NT2/D1 (cell line): ENCODE results near the gene EEF1E1.
"Not testable (repeated sequence)": the region's sequence is repeated elsewhere in the genome, so short reads cannot be mapped to it uniquely, and the experiment has no call there.

Experiments
- DNase-seq: peaks from one replicate; pipeline ENCODE4 v3.0.0-alpha.2; 2011; ENCODE audit warnings: low read depth, low spot score
- H3K27me3 ChIP-seq: 2 replicates; pipeline ENCODE4 v1.6.0; 2011; ENCODE audit warnings: mild to moderate bottlenecking; ENCODE audit not compliant: insufficient read length, insufficient read depth
- H3K36me3 ChIP-seq: 2 replicates; pipeline ENCODE4 v1.6.1; 2011; ENCODE audit warnings: mild to moderate bottlenecking, low read length, mixed read lengths; ENCODE audit not compliant: insufficient read depth, insufficient read length
- H3K4me1 ChIP-seq: 2 replicates; pipeline ENCODE4 v1.5.1; 2011; ENCODE audit not compliant: insufficient read depth, insufficient read length
- H3K4me3 ChIP-seq: 2 replicates; pipeline ENCODE4 v1.5.1; 2011; ENCODE audit warnings: low read depth; ENCODE audit not compliant: insufficient read length
- H3K9ac ChIP-seq: 2 replicates; pipeline ENCODE4 v1.6.0; 2011; ENCODE audit warnings: low read depth; ENCODE audit not compliant: insufficient read length
- H3K9me3 ChIP-seq: 2 replicates; pipeline ENCODE4 v1.5.1; 2011; ENCODE audit warnings: mild to moderate bottlenecking, low read length; ENCODE audit not compliant: insufficient read depth
- SUZ12 ChIP-seq: IDR thresholded peaks from 2 replicates; pipeline ENCODE4 v1.6.1; 2011; ENCODE audit not compliant: insufficient read length, insufficient read depth; ENCODE audit errors: extremely low read depth
- YY1 ChIP-seq: IDR thresholded peaks from 2 replicates; pipeline ENCODE4 v1.6.1; 2011; ENCODE audit not compliant: insufficient read length, insufficient read depth
- ZNF274 ChIP-seq: IDR thresholded peaks from 2 replicates; pipeline ENCODE4 v1.6.1; 2011; ENCODE audit warnings: mild to moderate bottlenecking, low read depth, low read length

Gene EEF1E1

GRCh38 chr6:8061736-8062135 lies 40.6 kb downstream of the EEF1E1 start:
- Histone ChIP-seq H3K4me3 (no peak overlapping the region), H3K9me3 (no peaks in the 10 kb centered on the region), H3K4me1 (no peaks in the 10 kb centered on the region), H3K36me3 (peaks cover 23% of the 10 kb centered on the region), H3K9ac (no peak overlapping the region), H3K27me3 (no peaks in the 10 kb centered on the region)
- no peak for DNase-seq
- TF ChIP-seq ZNF274, result no peak
- TF ChIP-seq SUZ12, result no peak
- no peak for TF ChIP-seq YY1

GRCh38 chr6:8060346-8060745 lies 42.0 kb downstream of the EEF1E1 start:
- no peak overlapping the region for H3K4me3 ChIP-seq
- H3K9ac ChIP-seq, result no peak overlapping the region
- H3K9me3 ChIP-seq, result no peaks in the 10 kb centered on the region
- TF ChIP-seq ZNF274, result no peak
- no peak for TF ChIP-seq YY1
- TF ChIP-seq SUZ12, result no peak
- H3K36me3 ChIP-seq, result peaks cover 26% of the 10 kb centered on the region
- no peaks in the 10 kb centered on the region for H3K4me1 ChIP-seq
- no peak for DNase-seq
- no peaks in the 10 kb centered on the region for H3K27me3 ChIP-seq

GRCh38 chr6:8059129-8059528 lies 43.2 kb downstream of the EEF1E1 start:
- H3K9ac ChIP-seq, result no peak overlapping the region
- no peak for DNase-seq
- H3K36me3 ChIP-seq, result peaks cover 26% of the 10 kb centered on the region

GRCh38 chr6:8057793-8058192 lies 44.6 kb downstream of the EEF1E1 start:
- H3K9me3 ChIP-seq, result no peaks in the 10 kb centered on the region
- H3K9ac ChIP-seq, result no peak overlapping the region
- peaks cover 26% of the 10 kb centered on the region for H3K36me3 ChIP-seq
- no peaks in the 10 kb centered on the region for H3K27me3 ChIP-seq
- TF ChIP-seq ZNF274, result no peak
- TF ChIP-seq YY1, result no peak
- no peak for TF ChIP-seq SUZ12
- H3K4me3 ChIP-seq, result no peak overlapping the region
- H3K4me1 ChIP-seq, result no peaks in the 10 kb centered on the region
- DNase-seq, result no peak

More at GRCh38 chr6:8059129-8059528, 43.2 kb downstream of the EEF1E1 start:
- TF ChIP-seq SUZ12, result no peak
- TF ChIP-seq YY1, result no peak
- no peak for TF ChIP-seq ZNF274
- Histone ChIP-seq H3K4me3 (no peak overlapping the region), H3K9me3 (no peaks in the 10 kb centered on the region), H3K27me3 (no peaks in the 10 kb centered on the region), H3K4me1 (no peaks in the 10 kb centered on the region)

- no peaks in the 10 kb centered on the region for H3K9me3 ChIP-seq
- TF ChIP-seq YY1, result no peak
- TF ChIP-seq SUZ12, result no peak
- H3K4me1 ChIP-seq, result no peaks in the 10 kb centered on the region
- no peaks in the 10 kb centered on the region for H3K27me3 ChIP-seq
- H3K4me3 ChIP-seq, result no peak overlapping the region
- H3K36me3 ChIP-seq, result peaks cover 26% of the 10 kb centered on the region
- no peak overlapping the region for H3K9ac ChIP-seq
- no peak for DNase-seq
Observed at GRCh38 chr6:8057263-8057662, 45.1 kb downstream of the EEF1E1 start.

GRCh38 chr6:8054276-8054675 lies 48.1 kb downstream of the EEF1E1 start:
- Histone ChIP-seq H3K36me3 (peaks cover 7% of the 10 kb centered on the region), H3K9ac (no peak overlapping the region), H3K4me3 (no peak overlapping the region), H3K9me3 (no peaks in the 10 kb centered on the region), H3K27me3 (no peaks in the 10 kb centered on the region), H3K4me1 (no peaks in the 10 kb centered on the region)
- TF ChIP-seq YY1 (no peak), ZNF274 (no peak), SUZ12 (no peak)
- DNase-seq, result no peak

GRCh38 chr6:8047541-8048292 lies 54.6 kb downstream of the EEF1E1 start:
- Histone ChIP-seq H3K27me3 (no peaks in the 10 kb centered on the region), H3K9ac (no peak overlapping the region), H3K4me1 (no peaks in the 10 kb centered on the region), H3K9me3 (peaks cover 5% of the 10 kb centered on the region; the same call in 1 of the 2 replicates), H3K36me3 (no peaks in the 10 kb centered on the region), H3K4me3 (no peak overlapping the region)
- TF ChIP-seq ZNF274, result no peak
- no peak for TF ChIP-seq SUZ12
- no peak for TF ChIP-seq YY1
- DNase-seq, result no peak

GRCh38 chr6:8045769-8046168 lies 56.6 kb downstream of the EEF1E1 start:
- H3K36me3 ChIP-seq, H3K4me1 ChIP-seq, H3K4me3 ChIP-seq, DNase-seq, H3K9ac ChIP-seq, H3K9me3 ChIP-seq, H3K27me3 ChIP-seq: not testable (repeated sequence)
